Fibroblast of villous mesenchyme (primary cell): ENCODE results near the gene TRMO. TPM values are rescaled to one million over a fixed set of nuclear protein-coding genes. Genes with fewer than 3 reads are reported as not detected.

ENCODE experiments used
- DNase-seq: peaks from one replicate; pipeline ENCODE4 v3.0.0-alpha.2; 2010; ENCODE audit warnings: low read depth
- H3K4me3 ChIP-seq: 2 replicates; pipeline ENCODE4 v1.5.1; 2011; ENCODE audit warnings: low read depth, mild to moderate bottlenecking, low read length
- CTCF ChIP-seq: IDR thresholded peaks from 2 replicates; pipeline ENCODE4 v1.5.1; 2012; ENCODE audit warnings: low read depth, mild to moderate bottlenecking, low read length; ENCODE audit not compliant: insufficient read depth
- total RNA-seq: library from RNA; depleted of rRNA; stranded (reverse); fragments of >200 nt; gene quantifications from 2 replicates; pipeline ENCODE4 v1.2.3, GENCODE V29; 2012

Gene TRMO
- total RNA-seq, 1 donor: 15.5 TPM

- no peak for DNase-seq
- no peak for TF ChIP-seq CTCF
- H3K4me3 ChIP-seq: no peak overlapping the region
Measured at GRCh38 chr9:97876061-97876460, 46.2 kb downstream of the TRMO start.

- no peak for TF ChIP-seq CTCF
- DNase-seq: no peak
- no peak overlapping the region for H3K4me3 ChIP-seq
Measured at GRCh38 chr9:97875111-97875510, 47.2 kb downstream of the TRMO start.

- no peak for TF ChIP-seq CTCF
- no peak for DNase-seq
- no peak overlapping the region for H3K4me3 ChIP-seq
Measured at GRCh38 chr9:97874624-97875023, 47.7 kb downstream of the TRMO start.

GRCh38 chr9:97873882-97874281, 48.4 kb downstream of the TRMO start:
- TF ChIP-seq CTCF: no peak
- DNase-seq: no peak
- no peak overlapping the region for H3K4me3 ChIP-seq

GRCh38 chr9:97873425-97873824, 48.9 kb downstream of the TRMO start:
- DNase-seq: no peak
- TF ChIP-seq CTCF: no peak
- no peak overlapping the region for H3K4me3 ChIP-seq

- H3K4me3 ChIP-seq: no peak overlapping the region
- DNase-seq: no peak
- TF ChIP-seq CTCF: no peak
Measured at GRCh38 chr9:97868859-97869258, 53.4 kb downstream of the TRMO start.

GRCh38 chr9:97866848-97867247, 55.5 kb downstream of the TRMO start:
- no peak for TF ChIP-seq CTCF
- DNase-seq: no peak
- H3K4me3 ChIP-seq: no peak overlapping the region
